ENCODE results near the gene SKAP1.
"Not testable (repeated sequence)": the region's sequence is repeated elsewhere in the genome, so short reads cannot be mapped to it uniquely, and the experiment has no call there.

Gene SKAP1

DNA sequence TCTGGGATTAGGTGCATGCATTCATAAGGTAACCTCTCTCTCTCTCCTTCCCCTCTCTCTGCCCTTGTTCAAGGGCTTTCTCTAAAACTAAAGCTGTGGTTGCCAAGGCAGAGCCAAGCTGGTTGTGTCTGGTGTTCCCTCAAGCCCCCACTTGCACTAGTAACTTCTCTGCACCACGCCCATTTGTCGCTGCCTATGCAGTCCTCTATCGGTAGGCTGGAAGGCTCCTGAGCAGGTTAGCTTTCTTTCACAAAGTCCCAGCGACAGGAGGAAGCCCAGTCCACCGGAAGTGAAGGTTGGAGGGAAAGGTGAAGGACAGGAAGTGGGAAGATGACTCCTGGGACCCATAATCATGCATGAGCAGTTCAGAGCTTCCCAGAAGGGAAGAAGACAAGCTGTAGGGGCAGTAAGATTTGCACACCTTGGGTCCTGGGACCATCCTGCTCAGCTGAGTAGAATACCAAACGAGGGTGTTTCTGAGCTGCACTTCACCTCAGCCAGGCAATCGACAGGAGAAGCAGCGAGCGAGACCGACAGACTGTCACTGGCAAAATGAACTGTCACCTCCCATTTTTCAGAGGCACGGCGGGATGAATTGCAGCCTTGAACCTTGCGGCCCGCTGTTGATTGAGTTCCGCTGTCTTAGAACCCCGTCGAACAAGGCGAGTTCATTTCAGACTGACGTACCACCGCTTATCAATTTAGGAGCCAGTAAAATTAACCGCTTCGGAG, 14.7 kb upstream of the SKAP1 start:
- no peak for DNase-seq

DNA sequence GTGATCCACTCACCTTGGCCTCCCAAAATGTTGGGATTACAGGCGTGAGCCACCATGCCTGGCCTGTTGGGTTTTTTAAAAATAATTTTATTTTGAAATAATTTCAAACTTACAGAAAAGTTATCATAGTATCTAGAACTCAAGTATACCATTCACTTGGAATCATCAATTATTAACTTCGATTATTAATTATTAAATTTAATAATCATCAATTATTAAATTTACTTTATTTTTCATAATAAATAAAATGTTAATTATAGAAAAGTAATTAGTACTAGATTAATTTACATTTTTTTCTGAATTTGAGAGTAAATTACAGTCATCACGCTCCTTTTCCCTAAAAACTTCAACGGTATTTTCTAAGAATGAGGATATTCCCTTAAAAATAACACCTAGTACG, 13.7 kb upstream of the SKAP1 start:
- DNase-seq = no peak

DNA sequence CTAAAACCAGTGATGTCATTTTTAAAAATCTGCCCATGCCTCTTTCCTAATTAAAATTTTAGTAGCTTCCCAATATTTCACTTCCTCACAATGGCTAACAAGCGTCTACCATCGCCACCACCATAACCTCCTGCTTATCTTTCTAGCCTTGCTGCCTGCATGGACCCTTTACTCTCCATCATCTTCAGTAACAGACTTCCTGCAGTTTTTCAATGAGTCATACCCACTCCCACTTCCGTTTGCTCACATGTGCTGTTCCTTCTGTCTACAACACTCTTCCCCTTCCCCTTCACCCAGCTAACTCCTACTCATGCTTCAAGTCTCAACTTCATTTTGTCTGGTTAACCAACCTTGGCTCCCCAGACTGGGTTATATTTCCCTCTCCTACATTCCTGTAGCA, 12.8 kb upstream of the SKAP1 start:
- no peak for DNase-seq

DNA sequence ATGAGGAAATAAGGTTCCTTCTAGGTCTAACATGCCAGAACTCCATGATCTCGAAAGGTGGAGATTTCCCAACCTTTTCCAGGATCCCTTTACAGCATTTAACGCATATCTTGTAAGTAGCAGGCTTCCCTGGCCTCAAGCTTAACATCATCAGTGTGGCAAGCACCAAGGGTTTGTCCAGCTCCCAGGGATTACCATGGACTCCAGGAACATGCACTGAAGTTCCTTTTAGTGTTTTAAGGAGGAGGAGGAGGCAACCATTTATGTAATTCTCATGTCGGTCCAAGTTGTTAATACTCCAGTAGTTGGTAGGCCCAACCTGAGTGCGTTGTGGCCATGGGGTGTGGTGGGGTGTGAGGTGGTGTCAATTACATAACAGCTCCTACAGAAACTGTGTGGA, 11.8 kb upstream of the SKAP1 start:
- no peak for DNase-seq

DNA sequence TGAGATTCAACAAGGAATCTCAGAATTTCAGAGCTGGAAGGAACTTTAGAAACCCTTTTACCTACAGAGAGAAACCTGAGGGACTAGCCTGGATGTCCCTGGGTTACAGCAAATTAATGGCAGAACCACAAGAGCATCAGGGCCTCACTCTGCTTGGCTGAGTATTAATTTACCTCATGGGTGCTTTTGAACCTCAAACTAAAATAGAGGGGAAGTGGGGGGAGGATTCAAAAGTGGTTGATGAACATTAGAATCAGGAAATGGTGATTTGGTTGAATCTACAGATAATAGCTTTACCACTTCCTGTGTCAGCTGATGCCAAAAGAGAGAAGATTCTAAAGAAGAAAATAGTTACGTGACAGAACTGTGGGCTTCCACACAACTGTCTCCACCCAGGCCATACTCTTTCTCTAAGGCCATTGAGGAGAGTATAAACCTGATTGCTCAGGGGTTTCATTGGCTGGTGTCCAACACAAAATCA, 11.3 kb upstream of the SKAP1 start:
- DNase-seq = no peak

DNA sequence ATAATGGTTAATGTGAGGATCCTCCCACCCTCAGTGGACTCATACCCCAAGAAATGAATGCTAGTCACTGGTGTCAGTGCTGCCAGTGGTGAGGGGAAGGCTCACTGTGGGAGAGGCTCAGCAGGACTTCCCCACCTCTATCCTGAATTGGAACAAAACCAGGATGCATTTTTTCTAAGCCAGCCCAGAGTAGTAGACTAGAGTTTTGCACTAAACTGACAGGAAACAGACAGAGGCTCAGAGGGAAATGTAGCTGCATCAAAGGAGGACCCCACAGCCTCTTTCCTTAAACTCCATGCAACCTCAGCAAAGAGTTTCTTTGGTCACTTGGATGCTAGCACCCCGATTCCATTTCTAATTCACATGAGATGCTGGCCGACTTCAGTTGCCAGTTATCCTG, 10.7 kb upstream of the SKAP1 start:
- DNase-seq = no peak

DNA sequence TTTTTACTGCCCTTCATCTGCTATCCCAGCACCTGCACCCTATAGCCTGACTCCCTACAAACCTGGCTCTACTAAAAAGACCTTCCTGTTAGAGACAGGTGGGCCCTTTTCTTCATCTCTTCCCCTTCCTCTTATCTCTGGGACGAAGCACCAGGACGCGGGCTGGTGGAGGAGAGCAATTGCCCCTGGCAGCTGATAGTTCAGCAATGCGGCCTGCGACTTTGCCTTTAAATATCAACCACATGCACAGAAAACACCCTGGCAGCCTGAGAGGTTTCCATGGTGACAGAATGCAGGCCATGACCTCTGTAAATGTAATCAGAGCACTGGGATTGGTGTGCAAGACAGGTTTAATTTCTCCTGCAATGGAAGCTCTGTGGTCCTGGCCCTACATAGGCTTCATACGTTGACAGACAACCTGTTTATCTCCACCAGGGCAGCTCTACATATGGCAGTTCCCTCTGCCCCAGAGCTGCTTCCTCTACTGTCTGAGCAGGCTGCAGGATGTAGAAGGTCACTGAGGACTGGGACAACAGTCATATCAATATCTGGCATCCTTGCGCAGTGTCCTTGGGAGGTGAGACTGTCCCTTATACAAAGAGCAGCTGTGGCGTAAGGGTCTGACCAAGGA, 10.0 kb upstream of the SKAP1 start:
- DNase-seq = no peak

DNA sequence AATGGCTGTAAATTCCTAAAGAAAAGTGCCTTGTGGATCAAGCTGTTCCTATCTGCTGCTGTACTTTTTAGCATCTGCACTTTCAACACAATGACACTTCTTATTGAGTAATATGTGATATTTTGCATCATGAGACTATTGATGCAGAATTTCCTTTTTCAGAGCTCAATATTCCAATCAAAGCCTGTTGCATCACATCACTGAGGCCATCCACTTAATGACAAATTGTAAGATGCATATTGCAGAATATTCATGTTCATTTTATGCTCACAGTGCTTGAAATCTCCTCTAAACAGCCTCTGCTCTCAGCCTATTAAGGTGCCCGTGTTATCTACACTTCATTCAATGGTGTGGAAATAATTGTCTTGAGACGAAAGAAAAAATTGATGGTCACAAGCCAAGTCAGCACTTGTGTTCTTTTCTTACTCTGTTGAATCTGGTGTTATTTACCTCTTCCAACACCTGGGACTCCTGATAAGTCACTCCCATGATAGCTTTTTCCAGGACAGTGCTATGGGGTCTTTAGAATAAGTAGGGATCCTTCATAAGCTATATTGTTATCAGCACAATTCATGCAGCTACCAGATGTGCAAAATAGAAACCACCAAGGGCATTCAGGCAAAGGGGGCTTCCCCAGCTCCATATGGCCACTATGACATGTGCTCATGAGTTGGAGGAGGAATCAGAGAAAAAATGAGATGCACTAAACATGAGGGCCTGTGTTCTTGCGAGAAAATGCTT, 9.3 kb upstream of the SKAP1 start:
- DNase-seq = no peak

DNA sequence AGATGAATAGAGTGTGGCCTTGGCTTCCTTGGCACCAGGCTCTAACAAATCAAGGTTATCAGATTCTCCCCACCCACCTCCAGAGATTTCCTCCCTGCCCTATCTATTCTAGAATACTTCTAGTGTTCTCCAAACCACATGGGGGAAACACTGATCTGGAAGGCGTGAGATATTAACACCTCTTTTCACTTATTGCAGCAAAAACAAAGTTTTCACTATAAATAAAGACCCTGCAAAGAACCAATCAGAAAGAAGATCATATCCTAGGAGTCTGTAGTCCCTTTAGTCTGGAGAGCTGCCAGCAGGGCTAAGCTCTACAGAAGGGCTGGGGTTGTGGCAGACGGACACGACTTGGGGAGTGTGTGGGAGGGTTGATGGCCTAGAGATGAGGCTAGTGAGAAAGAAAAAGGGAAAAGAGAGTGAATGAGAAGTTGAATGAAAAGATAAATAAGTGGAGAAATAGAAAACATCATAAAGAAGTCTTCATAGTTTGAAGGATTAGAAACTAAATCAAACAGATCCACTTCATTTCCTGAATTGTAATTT, 8.6 kb upstream of the SKAP1 start:
- no peak for DNase-seq

DNA sequence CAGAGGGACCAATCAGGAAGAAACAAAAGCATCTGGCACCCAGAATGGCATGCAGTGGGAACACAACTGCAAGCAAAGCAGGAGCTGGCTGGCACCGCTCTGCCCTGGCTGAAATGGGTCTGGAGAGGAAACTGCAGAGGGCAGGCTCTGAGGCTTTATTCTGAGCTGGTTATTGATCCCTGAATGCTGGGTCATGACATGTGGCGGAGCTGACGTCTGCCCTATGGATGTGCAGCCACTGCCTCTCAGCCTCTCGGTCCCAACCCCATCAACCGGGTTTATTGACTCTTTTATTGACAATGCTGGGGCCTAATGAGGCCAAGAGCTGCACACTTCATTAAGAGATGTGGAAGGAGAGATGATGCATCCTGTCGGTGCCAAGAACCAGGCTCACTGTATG, 3.9 kb upstream of the SKAP1 start:
- no peak for DNase-seq

DNA sequence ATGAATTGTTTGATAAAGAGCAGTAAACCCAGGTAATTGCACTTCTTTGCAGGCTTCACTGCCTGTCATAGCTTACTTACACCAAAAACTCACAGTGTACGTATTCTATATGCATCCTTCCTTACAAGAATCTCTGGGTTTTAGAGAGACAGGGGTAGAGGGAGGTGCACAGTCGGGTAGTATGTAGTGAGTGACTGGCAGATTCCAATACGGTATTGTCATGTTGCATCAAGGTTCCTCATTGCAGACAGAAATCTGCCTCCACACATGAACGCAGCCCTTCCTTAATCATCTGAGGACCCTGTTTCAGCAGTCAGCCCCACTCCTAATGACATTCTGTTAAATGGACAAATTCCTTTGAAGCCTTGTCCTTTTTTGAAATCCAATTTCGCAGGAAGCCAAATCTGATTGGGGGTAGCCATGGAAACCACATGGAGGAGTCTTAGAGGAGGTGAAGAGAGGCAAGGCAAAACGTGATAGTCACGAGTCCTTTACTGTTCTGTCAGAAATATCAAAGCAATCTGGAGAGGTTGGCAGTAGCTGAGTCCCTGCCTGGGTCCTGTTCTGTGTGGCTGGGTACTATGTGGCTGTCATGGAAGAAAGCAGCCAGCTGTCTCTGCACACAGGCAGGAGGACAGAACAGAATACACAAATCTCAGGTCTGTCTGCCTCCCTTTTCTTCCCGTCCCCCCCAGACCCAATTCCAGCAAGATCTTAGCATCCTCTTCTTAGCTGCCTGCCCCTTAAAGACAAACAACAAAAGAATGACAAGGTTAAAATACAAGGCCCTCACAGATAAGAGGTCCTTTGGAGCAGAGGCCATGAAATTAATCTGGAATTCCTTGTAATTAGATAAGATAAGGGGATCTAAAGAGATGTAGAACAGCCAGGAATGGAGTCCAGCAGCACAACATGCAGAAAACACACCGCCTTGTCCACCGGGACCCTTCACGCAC, 3.1 kb upstream of the SKAP1 start:
- no peak for DNase-seq

DNA sequence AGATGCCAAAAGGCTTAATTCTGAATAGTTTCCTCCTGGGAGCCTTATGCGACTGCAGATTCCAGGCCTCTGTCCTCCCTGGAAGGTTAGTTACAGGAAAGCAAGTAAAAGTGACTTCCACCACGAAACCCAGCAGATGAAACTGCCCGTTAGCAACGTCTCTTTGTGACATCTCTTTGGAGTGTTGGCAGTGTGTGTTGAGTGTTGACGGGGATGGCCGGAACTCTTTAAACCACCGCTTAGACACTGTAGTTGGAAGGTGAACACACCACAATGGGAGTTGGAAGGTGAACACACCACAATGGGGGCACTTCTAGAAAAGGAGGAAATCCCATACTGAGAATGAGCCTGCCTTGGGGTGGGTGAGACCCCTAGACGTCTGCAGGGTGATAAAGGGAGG, 858 bp downstream of the SKAP1 start:
- DNase-seq = no peak

DNA sequence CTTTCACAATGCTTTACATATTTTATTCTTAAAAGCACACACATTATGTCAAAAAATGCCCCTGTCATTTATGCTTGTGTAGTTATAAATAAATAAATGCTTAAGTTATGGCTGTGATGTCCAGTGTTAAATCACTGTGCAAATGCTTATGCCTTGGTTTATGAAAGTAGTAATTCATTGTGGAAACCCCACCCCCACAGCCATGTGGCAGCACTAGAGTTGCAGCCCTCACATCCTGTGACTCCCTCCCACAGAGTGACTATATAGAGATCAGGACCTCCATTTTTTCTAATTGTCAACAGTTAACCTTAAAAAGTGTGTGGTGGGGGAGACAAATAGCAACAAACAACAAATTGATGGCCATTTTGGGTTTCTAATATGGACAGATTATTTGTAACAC, 2.4 kb downstream of the SKAP1 start:
- no peak for DNase-seq

DNA sequence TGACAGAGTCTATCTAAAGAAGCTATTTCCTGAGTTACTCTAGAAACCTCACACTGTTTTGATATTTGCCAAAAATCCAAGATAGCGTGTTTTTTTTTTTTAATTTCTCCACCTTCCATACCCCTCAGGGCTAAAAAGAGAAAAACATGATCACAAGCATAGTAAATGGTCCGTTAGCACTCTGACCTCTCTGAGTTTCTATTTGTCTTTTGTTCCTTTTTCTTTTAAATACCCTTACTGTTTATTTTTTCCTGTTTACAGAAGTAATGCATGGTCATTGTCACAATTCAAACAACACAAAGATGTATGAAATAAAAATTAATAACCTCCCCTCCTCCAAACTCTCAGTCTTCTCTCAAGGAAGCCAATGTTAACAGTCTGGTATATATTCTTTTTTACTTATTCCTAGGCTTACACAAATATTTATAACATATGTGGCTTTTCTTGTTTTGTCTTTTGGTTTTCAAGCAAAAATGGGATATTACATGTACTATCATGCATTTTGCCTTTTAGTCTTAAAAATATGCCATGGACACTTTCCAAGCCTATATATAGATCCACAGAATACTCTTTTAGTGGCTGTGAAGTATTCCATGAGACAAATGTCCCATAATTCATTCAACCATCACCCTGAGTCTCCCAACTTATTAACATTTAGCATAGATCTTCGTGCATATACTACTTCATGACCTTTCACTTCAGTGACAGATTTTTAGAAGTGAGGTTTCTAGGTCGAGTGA, 3.1 kb downstream of the SKAP1 start:
- no peak for DNase-seq

DNA sequence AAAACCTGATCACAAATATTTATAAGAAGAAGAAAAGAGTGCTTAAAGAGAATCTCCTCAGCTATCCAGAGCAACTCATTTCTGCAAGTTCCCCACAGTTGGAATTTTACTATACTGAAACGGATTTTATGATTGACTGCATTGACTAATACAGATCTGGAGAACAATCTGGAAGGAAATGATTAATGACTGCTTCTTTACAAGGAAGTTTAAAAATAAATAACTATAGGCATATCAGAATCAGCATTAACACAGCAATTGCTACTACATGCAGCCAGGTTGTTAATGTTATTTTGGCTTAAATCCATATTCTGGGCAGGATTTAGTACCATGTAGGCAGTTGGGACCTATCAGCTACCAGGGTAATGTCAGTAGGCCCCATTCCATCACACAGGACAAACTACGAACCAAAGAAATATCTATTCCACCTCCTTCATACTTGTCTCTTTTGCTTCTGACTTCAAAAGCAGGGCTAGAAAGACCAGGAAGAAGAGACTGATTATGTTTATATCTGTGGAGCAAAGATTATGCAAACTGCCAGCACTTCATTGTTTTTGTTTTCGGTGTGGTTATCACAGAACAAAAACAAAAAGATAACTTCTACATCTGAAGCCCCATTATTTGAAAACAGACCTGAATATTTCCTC, 3.9 kb downstream of the SKAP1 start:
- no peak for DNase-seq

DNA sequence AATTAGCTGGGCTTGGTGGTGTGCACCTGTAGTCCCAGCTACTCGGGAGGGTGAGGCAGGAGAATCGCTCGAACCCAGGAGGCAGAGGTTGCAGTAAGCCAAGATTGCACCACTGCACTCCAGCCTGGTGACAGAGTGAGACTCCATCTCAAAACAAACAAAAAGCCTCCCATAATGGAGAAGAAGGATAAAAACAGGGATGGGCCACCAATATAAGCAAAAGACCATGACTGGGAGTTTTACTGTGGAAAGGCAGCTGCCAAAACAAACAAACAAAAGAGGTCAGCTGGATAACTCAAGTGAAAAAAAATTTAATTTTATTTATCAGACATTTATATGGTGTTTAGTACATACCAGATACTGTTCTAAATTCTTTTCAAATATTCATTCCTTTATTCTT, 8.0 kb downstream of the SKAP1 start:
- not testable (repeated sequence) for DNase-seq

DNA sequence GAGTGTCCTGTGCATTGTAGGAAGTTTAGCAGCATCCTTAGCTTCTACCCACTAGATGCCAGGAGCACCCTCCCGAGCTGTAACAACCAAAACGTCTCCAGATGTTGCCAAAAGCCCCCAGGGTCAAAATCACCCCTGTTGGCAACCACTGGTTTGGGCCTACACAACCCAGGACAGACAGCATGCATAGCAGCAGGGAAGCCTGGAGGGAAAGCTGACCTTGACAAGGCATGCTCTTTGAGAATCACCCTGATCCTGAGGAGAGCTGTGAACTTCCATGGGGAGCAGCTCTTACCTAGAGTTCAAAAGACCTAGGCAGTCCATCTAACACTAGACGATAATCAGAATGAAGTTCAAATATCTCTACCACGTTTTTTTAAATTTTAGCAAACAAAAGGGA, 9.2 kb downstream of the SKAP1 start:
- no peak for DNase-seq

DNA sequence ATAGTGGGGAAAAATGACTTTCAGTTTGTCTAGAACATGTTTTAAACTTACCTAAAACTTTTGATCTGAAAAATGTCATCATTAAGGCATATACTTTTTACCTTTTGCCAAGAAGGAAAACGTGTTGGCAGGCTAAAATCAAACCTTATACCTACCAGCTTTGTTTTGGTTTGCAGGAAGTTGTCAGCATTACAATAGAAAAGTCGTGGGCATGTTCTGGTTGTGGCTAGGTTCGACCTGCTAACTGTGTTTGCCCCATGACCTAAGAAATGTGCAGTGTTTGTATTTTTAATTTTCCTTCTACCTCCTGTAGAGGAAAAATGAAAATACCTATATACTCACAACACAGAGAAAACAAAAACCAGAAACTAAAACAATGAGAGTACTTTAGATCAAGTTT, 13.0 kb downstream of the SKAP1 start:
- no peak for DNase-seq

DNA sequence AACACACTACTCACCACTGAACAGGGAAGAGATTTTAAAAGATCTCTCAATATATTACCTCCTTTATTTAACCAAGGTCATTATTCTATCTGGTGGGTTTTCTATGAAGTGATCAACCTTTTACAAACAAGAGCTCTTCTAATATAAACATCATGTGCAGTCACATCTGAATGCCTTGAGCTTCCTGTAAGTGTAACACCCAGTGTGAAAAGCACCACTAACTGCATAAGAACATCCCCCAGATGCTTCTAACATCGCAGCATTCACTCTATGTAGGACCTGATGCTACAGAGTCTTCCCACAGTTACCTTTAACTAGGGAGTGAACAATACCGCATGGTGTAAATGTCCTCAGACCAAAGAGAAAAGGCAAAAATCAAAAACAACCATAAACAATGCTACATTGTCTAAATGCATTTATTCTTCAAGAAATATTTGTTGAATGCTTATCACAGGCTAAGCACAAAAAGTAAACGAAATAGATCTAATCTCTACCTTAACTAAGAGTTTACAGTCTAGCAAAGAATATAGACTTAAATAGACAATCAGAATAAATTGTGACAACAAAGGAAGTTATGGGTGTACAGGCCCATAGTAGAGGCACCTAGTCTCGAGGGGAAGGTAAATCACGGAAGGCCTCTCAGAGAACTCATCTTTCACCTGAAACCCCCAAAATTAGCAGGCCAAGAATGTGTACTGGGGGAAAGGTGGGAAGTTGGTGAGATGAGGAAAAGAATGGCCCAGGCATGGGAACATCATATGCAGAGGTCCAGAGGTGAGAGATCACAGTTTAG, 16.2 kb downstream of the SKAP1 start:
- no peak for DNase-seq

DNA sequence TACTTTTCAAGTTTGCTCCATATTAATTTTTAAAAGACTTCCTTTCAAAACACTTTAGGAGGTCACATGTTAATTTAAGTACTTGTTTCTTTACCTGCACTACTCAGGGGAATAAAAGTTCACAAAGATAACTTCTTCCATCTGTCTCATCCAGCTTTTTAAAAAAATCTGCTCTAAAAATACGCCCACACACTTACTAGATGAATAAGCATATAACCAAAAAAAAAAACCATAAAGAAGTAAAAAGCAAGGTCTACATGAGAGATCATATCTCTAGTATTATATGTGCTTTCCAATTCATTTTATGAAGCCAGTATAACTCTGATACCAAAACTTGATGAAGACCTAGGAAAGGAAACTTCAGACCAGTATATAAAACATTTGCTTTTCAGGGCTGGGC, 17.2 kb downstream of the SKAP1 start:
- DNase-seq = no peak

DNA sequence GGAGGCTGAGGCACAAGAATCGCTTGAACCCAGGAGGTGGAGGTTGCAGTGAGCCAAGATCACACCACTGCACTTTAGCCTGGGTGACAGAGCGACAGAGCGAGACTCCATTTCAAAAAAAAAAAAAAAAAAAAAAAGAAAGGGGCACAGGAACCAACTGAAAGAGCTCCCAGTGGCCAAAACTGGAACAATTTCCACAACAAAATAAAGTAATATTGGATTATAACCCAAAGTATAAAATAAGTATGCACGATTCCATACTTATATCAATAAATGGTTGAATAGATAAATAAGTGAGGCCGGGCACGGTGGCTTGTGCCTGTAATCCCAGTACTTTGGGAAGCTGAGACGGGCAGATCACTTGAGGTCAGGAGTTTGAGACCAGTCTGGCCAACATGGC, 19.2 kb downstream of the SKAP1 start:
- DNase-seq = not testable (repeated sequence)

All from NCI-H1092 treated with DMSO at 0.1 percent for 48 hours (cell line).